GM12878 (cell line): ENCODE results near the gene POU2AF1. TPM values are rescaled to one million over a fixed set of nuclear protein-coding genes. Genes with fewer than 3 reads are reported as not detected.

Source experiments
- EP300 ChIP-seq, 2 experiments: fragments of 150-350 bp in 1 of 2; IDR thresholded peaks; 2 replicates each; pipeline ENCODE4 v1.6.1; 2011 to 2012; ENCODE audit warnings: low read depth in 2 of 2, low read length in 2 of 2, borderline replicate concordance in 1 of 2, improper control_type of control experiment in 1 of 2, inconsistent platforms in 1 of 2; ENCODE audit not compliant: control insufficient read depth in 1 of 2
- IKZF1 ChIP-seq: fragments of 450-650 bp; conservative IDR thresholded peaks from 2 replicates; pipeline ENCODE4 v1.6.1; 2017; ENCODE audit warnings: antibody characterized with exemption, mild to moderate bottlenecking
- MEF2A ChIP-seq: IDR thresholded peaks from 2 replicates; pipeline ENCODE4 v1.6.1; 2011; ENCODE audit warnings: low read depth, mild to moderate bottlenecking, low read length, moderate library complexity; ENCODE audit not compliant: insufficient read depth
- NR2F1 ChIP-seq: fragments of 450-650 bp; conservative IDR thresholded peaks from 2 replicates; pipeline ENCODE4 v1.6.1; 2017; ENCODE audit warnings: mild to moderate bottlenecking
- PAX5 ChIP-seq: IDR thresholded peaks from 2 replicates; pipeline ENCODE4 v1.6.1; 2011; ENCODE audit warnings: low read depth, low read length, borderline replicate concordance
- SMAD1 ChIP-seq: fragments of 450-650 bp; IDR thresholded peaks from 2 replicates; pipeline ENCODE4 v1.6.1; 2018; ENCODE audit warnings: mild to moderate bottlenecking, low read depth; ENCODE audit not compliant: partially characterized antibody
- ZNF384 ChIP-seq: IDR thresholded peaks from 2 replicates; pipeline ENCODE4 v1.6.1; 2012; ENCODE audit warnings: low read depth, mild to moderate bottlenecking, low read length, improper control_type of control experiment, borderline replicate concordance
- polyA plus RNA-seq, 11 experiments: library from polyadenylated mRNA; depleted of rRNA in 4 of 11; unstranded in 6 of 11; stranded (reverse) in 5 of 11; fragments of >200 nt; fragmentation: Nextera tagmentation in 4 of 11; fragmentation: Illumina TruSeq in 1 of 11; extraction: Ambion mirVana in 4 of 11; extraction: Trizol in 1 of 11; gene quantifications; 1 replicate in 1 of 11; 2 replicates in 10 of 11; pipeline versions ENCODE4 v1.2.1 to v1.2.3, GENCODE V29; 2011 to 2016; ENCODE audit warnings: inconsistent platforms in 2 of 11, missing spikeins in 2 of 11, low read depth in 1 of 11
- total RNA-seq, 4 experiments: library from RNA; depleted of rRNA in 3 of 4; stranded (reverse); fragments of >200 nt in 3 of 4; fragmentation: Illumina TruSeq in 1 of 4; extraction: Trizol in 1 of 4; gene quantifications; 2 replicates each; pipeline versions ENCODE4 v1.2.1 to v1.2.3, GENCODE V29; 2013 to 2021
- TF ChIP-seq, protein P1 (sequence below): IDR thresholded peaks from 2 replicates; pipeline ENCODE4 v1.6.1; 2012; ENCODE audit warnings: mild to moderate bottlenecking, low read depth, low read length

POU2AF1 gene
- total and polyA plus RNA-seq, 10 of the 15 experiments (the other 5 are each of a cell fraction or from before 2014, with no cell fraction given) = 13.1 to 169 (median 75.5) TPM

GRCh38 chr11:111409915-111410314, 30.8 kb upstream of the POU2AF1 start (continued):
- TF ChIP-seq, protein P1, sequence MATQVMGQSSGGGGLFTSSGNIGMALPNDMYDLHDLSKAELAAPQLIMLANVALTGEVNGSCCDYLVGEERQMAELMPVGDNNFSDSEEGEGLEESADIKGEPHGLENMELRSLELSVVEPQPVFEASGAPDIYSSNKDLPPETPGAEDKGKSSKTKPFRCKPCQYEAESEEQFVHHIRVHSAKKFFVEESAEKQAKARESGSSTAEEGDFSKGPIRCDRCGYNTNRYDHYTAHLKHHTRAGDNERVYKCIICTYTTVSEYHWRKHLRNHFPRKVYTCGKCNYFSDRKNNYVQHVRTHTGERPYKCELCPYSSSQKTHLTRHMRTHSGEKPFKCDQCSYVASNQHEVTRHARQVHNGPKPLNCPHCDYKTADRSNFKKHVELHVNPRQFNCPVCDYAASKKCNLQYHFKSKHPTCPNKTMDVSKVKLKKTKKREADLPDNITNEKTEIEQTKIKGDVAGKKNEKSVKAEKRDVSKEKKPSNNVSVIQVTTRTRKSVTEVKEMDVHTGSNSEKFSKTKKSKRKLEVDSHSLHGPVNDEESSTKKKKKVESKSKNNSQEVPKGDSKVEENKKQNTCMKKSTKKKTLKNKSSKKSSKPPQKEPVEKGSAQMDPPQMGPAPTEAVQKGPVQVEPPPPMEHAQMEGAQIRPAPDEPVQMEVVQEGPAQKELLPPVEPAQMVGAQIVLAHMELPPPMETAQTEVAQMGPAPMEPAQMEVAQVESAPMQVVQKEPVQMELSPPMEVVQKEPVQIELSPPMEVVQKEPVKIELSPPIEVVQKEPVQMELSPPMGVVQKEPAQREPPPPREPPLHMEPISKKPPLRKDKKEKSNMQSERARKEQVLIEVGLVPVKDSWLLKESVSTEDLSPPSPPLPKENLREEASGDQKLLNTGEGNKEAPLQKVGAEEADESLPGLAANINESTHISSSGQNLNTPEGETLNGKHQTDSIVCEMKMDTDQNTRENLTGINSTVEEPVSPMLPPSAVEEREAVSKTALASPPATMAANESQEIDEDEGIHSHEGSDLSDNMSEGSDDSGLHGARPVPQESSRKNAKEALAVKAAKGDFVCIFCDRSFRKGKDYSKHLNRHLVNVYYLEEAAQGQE = no peak
- TF ChIP-seq SMAD1 = no peak
- 0 out of 2 replicates have a peak, but pooled peaks have one; percentile 51 for TF ChIP-seq PAX5
- TF ChIP-seq EP300 (IDR thresholded peaks at IDR 0.05; ENCODE audit: borderline replicate concordance in 1 of 2, control insufficient read depth in 1 of 2, low read depth in 2 of 2, low read length in 2 of 2) = peak in 1 of 2 experiments; percentile 79; a peak in 2 of 4 replicates
- peak; percentile 96 for TF ChIP-seq ZNF384
- peak; percentile 15; the same call in 1 of the 2 replicates for TF ChIP-seq IKZF1
- 0 out of 2 replicates have a peak, but pooled peaks have one; percentile 8 for TF ChIP-seq MEF2A
- no peak for TF ChIP-seq NR2F1
